Measurements from ENCODE around the gene TRIM72. TPM values are rescaled to one million over a fixed set of nuclear protein-coding genes. Genes with fewer than 3 reads are reported as not detected.

The TRIM72 gene
- total RNA-seq, 1 donor from 2014 or later, result 0.04 TPM

Other genes with a start within 250 kb of the TRIM72 start
- 3.5 to 4.0 TPM (median 3.6 TPM) in 3 replicates for gene HSD3B7, start 228.9 kb upstream of the TRIM72 start, total RNA-seq
- gene STX1B, start 203.5 kb upstream of the TRIM72 start, total RNA-seq, result 4.9 to 5.9 TPM (median 5.2 TPM) in 3 replicates
- 39.2 to 42.8 TPM (median 40.2 TPM) in 3 replicates for gene STX4, start 180.6 kb upstream of the TRIM72 start, total RNA-seq
- 11.8 to 14.1 TPM (median 12.8 TPM) in 3 replicates for gene ZNF668, start 139.9 kb upstream of the TRIM72 start, total RNA-seq
- 20.4 to 22.2 TPM (median 21.4 TPM) in 3 replicates for gene ZNF646, start 139.7 kb upstream of the TRIM72 start, total RNA-seq
- gene PRSS53, start 125.2 kb upstream of the TRIM72 start, total RNA-seq, result 4.0 to 4.9 TPM (median 4.5 TPM) in 3 replicates
- 48.6 to 53.7 TPM (median 49.5 TPM) in 3 replicates for gene VKORC1, start 119.3 kb upstream of the TRIM72 start, total RNA-seq
- gene BCKDK, start 105.7 kb upstream of the TRIM72 start, total RNA-seq, result 36.4 to 37.3 TPM (median 37.0 TPM) in 3 replicates
- 72.1 to 76.4 TPM (median 75.7 TPM) in 3 replicates for gene KAT8, start 96.5 kb upstream of the TRIM72 start, total RNA-seq
- 79.1 to 84.3 TPM (median 79.9 TPM) in 3 replicates for gene PRSS8, start 78.4 kb upstream of the TRIM72 start, total RNA-seq
- gene PRSS36, start 64.1 kb upstream of the TRIM72 start, total RNA-seq, result 0.96 to 1.7 TPM (median 1.4 TPM) in 3 replicates
- 718 to 743 TPM (median 733 TPM) in 3 replicates for gene FUS, start 34.0 kb upstream of the TRIM72 start, total RNA-seq
- gene PYCARD, start 11.4 kb upstream of the TRIM72 start, total RNA-seq, result 4.9 to 6.5 TPM (median 5.3 TPM) in 3 replicates
- not detected in 3 replicates for gene PYDC1, start 3.0 kb downstream of the TRIM72 start, total RNA-seq
- 0.29 TPM in 1 of 3 replicates, not detected in the others for gene ITGAM, start 45.9 kb downstream of the TRIM72 start, total RNA-seq
- not detected in 3 replicates for gene ITGAX, start 141.1 kb downstream of the TRIM72 start, total RNA-seq
- gene ITGAD, start 179.2 kb downstream of the TRIM72 start, total RNA-seq, result not detected in 3 replicates
- not detected in 3 replicates for gene COX6A2, start 214.2 kb downstream of the TRIM72 start, total RNA-seq
- 2.7 to 3.6 TPM (median 3.2 TPM) in 3 replicates for gene ZNF843, start 228.7 kb downstream of the TRIM72 start, total RNA-seq
- 17.0 to 18.5 TPM (median 17.7 TPM) in 3 replicates for gene ARMC5, start 245.4 kb downstream of the TRIM72 start, total RNA-seq

All from mesothelial cell of epicardium (in vitro differentiated cells).